ENCODE results near the gene NCF4. TPM values are rescaled to one million over a fixed set of nuclear protein-coding genes. Genes with fewer than 3 reads are reported as not detected.

NCF4 gene
- total and polyA plus RNA-seq, 4 donors, result 14.1 to 113 (median 40.0) TPM

GRCh38 chr22:36839356-36840073, 21.3 kb upstream of the NCF4 start:
- TF ChIP-seq CTCF (IDR thresholded peaks at IDR 0.05; ENCODE audit: control extremely low read depth, extremely low read depth), result no peak
- ATAC-seq (ENCODE audit: insufficient read depth, low FRiP score), result no peak

GRCh38 chr22:36840106-36840505, 20.7 kb upstream of the NCF4 start:
- no peak for TF ChIP-seq CTCF (IDR thresholded peaks at IDR 0.05; ENCODE audit: control extremely low read depth, extremely low read depth)
- ATAC-seq (ENCODE audit: insufficient read depth, low FRiP score) (no peak), DNase-seq (no peak)

More at GRCh38 chr22:36839356-36840073, 21.3 kb upstream of the NCF4 start:
- 76 to 80% methylated on average over 10 of the region's 10 CpGs for WGBS, 2 donors
- peaks cover 0 to 6% (median 0%) of the 10 kb centered on the region in 4 donors for H3K9me3 ChIP-seq (ENCODE audit: control insufficient read depth in 4 of 4, insufficient read depth in 3 of 4, low read length in 3 of 4)
- no peak overlapping the region for H3K27ac ChIP-seq (ENCODE audit: low read depth in 1 of 2, low read length in 1 of 2)
- peaks cover 0 to 31% (median 7%) of the 10 kb centered on the region in 3 donors for H3K27me3 ChIP-seq (ENCODE audit: control insufficient read depth in 3 of 3, insufficient read depth in 3 of 3, low read length in 2 of 3)
- H3K9ac ChIP-seq (ENCODE audit: insufficient read depth in 1 of 2, low read length in 2 of 2), result no peak overlapping the region
- DNase-seq, result no peak
- H3K4me3 ChIP-seq, result no peak overlapping the region
- H3K36me3 ChIP-seq (ENCODE audit: control insufficient read depth in 4 of 4, insufficient read depth in 4 of 4, low read length in 4 of 4), result no peaks in the 10 kb centered on the region
- H3K4me1 ChIP-seq (ENCODE audit: control insufficient read depth in 5 of 5, insufficient read depth in 5 of 5, low read length in 5 of 5), result no peaks in the 10 kb centered on the region

GRCh38 chr22:36846271-36846670, 14.5 kb upstream of the NCF4 start:
- Histone ChIP-seq H3K36me3 (ENCODE audit: control insufficient read depth in 4 of 4, insufficient read depth in 4 of 4, low read length in 4 of 4) (no peaks in the 10 kb centered on the region), H3K4me1 (ENCODE audit: control insufficient read depth in 5 of 5, insufficient read depth in 5 of 5, low read length in 5 of 5) (no peaks in the 10 kb centered on the region), H3K9me3 (ENCODE audit: control insufficient read depth in 4 of 4, insufficient read depth in 3 of 4, low read length in 3 of 4) (no peaks in the 10 kb centered on the region), H3K27me3 (ENCODE audit: control insufficient read depth in 3 of 3, insufficient read depth in 3 of 3, low read length in 2 of 3) (peaks cover 5 to 36% (median 7%) of the 10 kb centered on the region in 3 donors), H3K27ac (ENCODE audit: low read depth in 1 of 2, low read length in 1 of 2) (no peak overlapping the region), H3K9ac (ENCODE audit: insufficient read depth in 1 of 2, low read length in 2 of 2) (no peak overlapping the region), H3K4me3 (no peak overlapping the region)
- no peak for TF ChIP-seq CTCF (IDR thresholded peaks at IDR 0.05; ENCODE audit: control extremely low read depth, extremely low read depth)
- WGBS, 2 donors, result 72 to 85% methylated on average over 5 of the region's 5 CpGs
- no peak for ATAC-seq (ENCODE audit: insufficient read depth, low FRiP score)
- DNase-seq, result no peak

More at GRCh38 chr22:36840106-36840505, 20.7 kb upstream of the NCF4 start:
- H3K9ac ChIP-seq (ENCODE audit: insufficient read depth in 1 of 2, low read length in 2 of 2), result no peak overlapping the region
- no peak overlapping the region for H3K4me3 ChIP-seq
- peaks cover 0 to 6% (median 0%) of the 10 kb centered on the region in 4 donors for H3K9me3 ChIP-seq (ENCODE audit: control insufficient read depth in 4 of 4, insufficient read depth in 3 of 4, low read length in 3 of 4)
- H3K27ac ChIP-seq (ENCODE audit: low read depth in 1 of 2, low read length in 1 of 2), result no peak overlapping the region
- WGBS, 2 donors, result 58 to 70% methylated on average over 8 of the region's 8 CpGs
- H3K27me3 ChIP-seq (ENCODE audit: control insufficient read depth in 3 of 3, insufficient read depth in 3 of 3, low read length in 2 of 3), result peaks cover 0 to 29% (median 7%) of the 10 kb centered on the region in 3 donors
- H3K36me3 ChIP-seq (ENCODE audit: control insufficient read depth in 4 of 4, insufficient read depth in 4 of 4, low read length in 4 of 4), result no peaks in the 10 kb centered on the region
- H3K4me1 ChIP-seq (ENCODE audit: control insufficient read depth in 5 of 5, insufficient read depth in 5 of 5, low read length in 5 of 5), result no peaks in the 10 kb centered on the region
